Duodenal mucosa (tissue), 2 donors: ENCODE results near the gene SCGB3A1.

Experiments
- H3K27ac ChIP-seq: one replicate; pipeline ENCODE4 v1.7.0; 2013; ENCODE audit warnings: low read depth, low read length
- H3K27me3 ChIP-seq, 2 donors: one replicate each; pipeline ENCODE4 v1.7.0; 2013; ENCODE audit warnings: low read length in 2 of 2, control low read depth in 1 of 2; ENCODE audit not compliant: insufficient read depth in 2 of 2, control insufficient read depth in 1 of 2
- H3K36me3 ChIP-seq, 2 donors: one replicate each; pipeline ENCODE4 v1.7.0; 2013; ENCODE audit warnings: low read length in 2 of 2, control low read depth in 1 of 2; ENCODE audit not compliant: insufficient read depth in 2 of 2, control insufficient read depth in 1 of 2
- H3K4me1 ChIP-seq, 2 donors: one replicate each; pipeline ENCODE4 v1.7.0; 2013; ENCODE audit warnings: low read length in 2 of 2, control low read depth in 1 of 2; ENCODE audit not compliant: insufficient read depth in 2 of 2, control insufficient read depth in 1 of 2
- H3K4me3 ChIP-seq, 2 donors: one replicate each; pipeline ENCODE4 v1.7.0; 2013; ENCODE audit warnings: low read length in 2 of 2, low read depth in 1 of 2
- H3K9ac ChIP-seq, 2 donors: one replicate each; pipeline ENCODE4 v1.7.0; 2013; ENCODE audit warnings: low read length in 2 of 2, low read depth in 1 of 2
- H3K9me3 ChIP-seq, 2 donors: one replicate each; pipeline ENCODE4 v1.7.0; 2013; ENCODE audit warnings: low read length in 2 of 2, control low read depth in 1 of 2; ENCODE audit not compliant: control insufficient read depth in 1 of 2

SCGB3A1 gene

GRCh38 chr5:180591311-180591887 lies at the start of gene SCGB3A1:
TSS of gene SCGB3A1 (minus strand) at chr5:180591499. CDS start at chr5:180591462, 37 bp downstream.
- Histone ChIP-seq H3K36me3 (no peaks in the 10 kb centered on the region), H3K27ac (no peak within 1 kb of the TSS), H3K4me1 (no peaks in the 10 kb centered on the region), H3K4me3 (no peak within 1 kb of the TSS), H3K9me3 (no peaks in the 10 kb centered on the region), H3K9ac (no peak within 1 kb of the TSS), H3K27me3 (peaks cover 19 to 20% of the 10 kb centered on the region in 2 donors)

DNA sequence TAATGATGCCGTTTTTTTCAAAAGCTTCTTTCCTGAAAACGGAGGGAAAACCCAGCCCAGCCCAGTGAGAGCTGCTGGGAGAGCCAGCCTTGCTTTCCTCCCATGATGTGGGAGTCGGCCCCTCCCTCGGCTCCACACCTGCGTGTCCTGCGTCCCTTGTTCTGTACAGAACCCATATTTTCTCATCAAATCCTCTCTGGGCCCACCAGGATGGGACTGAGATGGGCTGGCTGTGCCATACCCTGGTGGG lies 49.2 kb upstream of the SCGB3A1 start:
- no peak overlapping the region for H3K27ac ChIP-seq
- H3K9ac ChIP-seq: no peak overlapping the region
- H3K4me1 ChIP-seq: no peaks in the 10 kb centered on the region
- H3K36me3 ChIP-seq: no peaks in the 10 kb centered on the region
- H3K4me3 ChIP-seq: no peak overlapping the region
- H3K27me3 ChIP-seq: no peaks in the 10 kb centered on the region
- H3K9me3 ChIP-seq: no peaks in the 10 kb centered on the region

GRCh38 chr5:180639741-180640610 lies 48.7 kb upstream of the SCGB3A1 start:
- Histone ChIP-seq H3K4me1 (no peaks in the 10 kb centered on the region), H3K36me3 (no peaks in the 10 kb centered on the region), H3K27me3 (no peaks in the 10 kb centered on the region), H3K4me3 (no peak overlapping the region), H3K9me3 (no peaks in the 10 kb centered on the region), H3K27ac (no peak overlapping the region), H3K9ac (no peak overlapping the region)

- H3K27ac ChIP-seq: no peak overlapping the region
- H3K27me3 ChIP-seq: no peaks in the 10 kb centered on the region
- no peaks in the 10 kb centered on the region for H3K4me1 ChIP-seq
- no peak overlapping the region for H3K4me3 ChIP-seq
- H3K9ac ChIP-seq: no peak overlapping the region
- no peaks in the 10 kb centered on the region for H3K9me3 ChIP-seq
- H3K36me3 ChIP-seq: no peaks in the 10 kb centered on the region
Measured at GRCh38 chr5:180639287-180639686, 48.0 kb upstream of the SCGB3A1 start.

DNA sequence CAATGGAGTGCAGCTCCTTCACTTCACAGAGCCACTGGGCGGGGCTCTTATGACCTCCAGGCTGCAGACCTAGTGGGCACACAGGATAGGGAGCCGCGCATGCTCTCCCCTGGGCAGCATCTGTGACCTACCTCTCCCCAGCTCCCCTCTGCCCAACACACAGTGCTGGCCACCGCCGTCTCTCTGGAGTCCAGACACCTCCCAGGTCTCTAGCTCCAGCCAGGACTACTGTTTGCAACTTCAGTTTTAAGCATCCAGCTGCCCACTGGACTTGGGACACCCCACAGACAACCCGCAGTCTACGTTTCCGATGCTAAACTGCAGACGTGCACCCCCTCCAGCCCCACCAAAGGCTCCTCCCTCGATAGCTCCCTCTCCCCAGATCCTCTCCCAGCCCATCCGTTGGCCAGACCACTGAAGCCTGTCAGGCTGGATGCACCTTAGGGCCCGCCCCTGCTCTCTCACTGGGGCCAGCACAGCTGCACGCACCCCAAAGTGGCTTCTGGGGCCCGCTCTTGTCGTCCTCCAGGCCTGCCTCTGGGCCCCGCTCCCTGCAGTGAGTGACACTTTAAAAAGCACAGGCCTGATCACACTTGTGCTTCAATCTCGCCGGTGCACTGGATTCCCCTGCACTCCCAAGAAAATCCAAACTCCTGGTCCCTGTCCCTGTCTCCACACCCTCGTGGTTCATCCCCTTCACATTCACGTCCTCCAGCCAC lies 46.8 kb upstream of the SCGB3A1 start:
- no peak overlapping the region for H3K9ac ChIP-seq
- no peak overlapping the region for H3K27ac ChIP-seq
- no peaks in the 10 kb centered on the region for H3K4me1 ChIP-seq
- H3K36me3 ChIP-seq: no peaks in the 10 kb centered on the region
- no peak overlapping the region for H3K4me3 ChIP-seq
- H3K9me3 ChIP-seq: no peaks in the 10 kb centered on the region
- H3K27me3 ChIP-seq: no peaks in the 10 kb centered on the region

- Histone ChIP-seq H3K9me3 (no peaks in the 10 kb centered on the region), H3K4me1 (no peaks in the 10 kb centered on the region), H3K9ac (no peak overlapping the region), H3K27me3 (peaks cover 0 to 3% of the 10 kb centered on the region in 2 donors), H3K27ac (no peak overlapping the region), H3K36me3 (no peaks in the 10 kb centered on the region), H3K4me3 (no peak overlapping the region)
Measured at GRCh38 chr5:180636403-180637075, 45.2 kb upstream of the SCGB3A1 start.

- Histone ChIP-seq H3K27ac (no peak overlapping the region), H3K9me3 (no peaks in the 10 kb centered on the region), H3K4me1 (no peaks in the 10 kb centered on the region), H3K9ac (no peak overlapping the region), H3K36me3 (no peaks in the 10 kb centered on the region), H3K27me3 (peaks cover 0 to 3% of the 10 kb centered on the region in 2 donors), H3K4me3 (no peak overlapping the region)
Measured at GRCh38 chr5:180636016-180636402, 44.7 kb upstream of the SCGB3A1 start.

- H3K4me1 ChIP-seq: no peaks in the 10 kb centered on the region
- no peak overlapping the region for H3K9ac ChIP-seq
- H3K27ac ChIP-seq: no peak overlapping the region
- H3K4me3 ChIP-seq: no peak overlapping the region
- peaks cover 0 to 3% of the 10 kb centered on the region in 2 donors for H3K27me3 ChIP-seq
- H3K36me3 ChIP-seq: no peaks in the 10 kb centered on the region
- H3K9me3 ChIP-seq: no peaks in the 10 kb centered on the region
Measured at GRCh38 chr5:180633283-180634177, 42.2 kb upstream of the SCGB3A1 start.

DNA sequence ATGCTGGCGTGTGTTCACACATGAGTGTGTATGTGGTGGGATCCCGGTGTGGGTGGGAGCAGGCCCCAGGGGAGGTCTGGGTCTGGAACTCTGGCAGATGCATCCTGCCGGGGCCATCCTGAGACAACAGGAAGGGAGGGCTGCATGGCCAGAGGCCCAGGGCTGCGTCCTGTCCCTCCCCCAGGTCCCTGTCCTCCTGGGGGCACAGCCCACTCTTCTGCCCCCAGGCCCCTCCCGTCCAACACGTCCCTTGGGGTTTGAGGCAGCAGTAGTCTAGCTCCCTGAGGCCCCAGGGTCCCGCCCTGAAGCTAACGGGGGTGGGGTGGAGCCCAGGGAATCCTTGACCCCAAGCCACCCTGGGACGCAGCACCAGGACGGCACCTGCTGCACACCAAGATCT lies 41.5 kb upstream of the SCGB3A1 start:
- H3K9ac ChIP-seq: no peak overlapping the region
- H3K27ac ChIP-seq: no peak overlapping the region
- no peaks in the 10 kb centered on the region for H3K4me1 ChIP-seq
- peaks cover 0 to 3% of the 10 kb centered on the region in 2 donors for H3K27me3 ChIP-seq
- H3K4me3 ChIP-seq: no peak overlapping the region
- H3K36me3 ChIP-seq: no peaks in the 10 kb centered on the region
- no peaks in the 10 kb centered on the region for H3K9me3 ChIP-seq
